COLO668 (cell line): ENCODE results near the gene LSM8.
"Not testable (repeated sequence)": the region's sequence is repeated elsewhere in the genome, so short reads cannot be mapped to it uniquely, and the experiment has no call there.

ENCODE experiments used
- DNase-seq: peaks from one replicate; lab custom pipeline; 2025; ENCODE audit not compliant: unreplicated experiment; lab: John Stamatoyannopoulos, UW

Gene LSM8

DNA sequence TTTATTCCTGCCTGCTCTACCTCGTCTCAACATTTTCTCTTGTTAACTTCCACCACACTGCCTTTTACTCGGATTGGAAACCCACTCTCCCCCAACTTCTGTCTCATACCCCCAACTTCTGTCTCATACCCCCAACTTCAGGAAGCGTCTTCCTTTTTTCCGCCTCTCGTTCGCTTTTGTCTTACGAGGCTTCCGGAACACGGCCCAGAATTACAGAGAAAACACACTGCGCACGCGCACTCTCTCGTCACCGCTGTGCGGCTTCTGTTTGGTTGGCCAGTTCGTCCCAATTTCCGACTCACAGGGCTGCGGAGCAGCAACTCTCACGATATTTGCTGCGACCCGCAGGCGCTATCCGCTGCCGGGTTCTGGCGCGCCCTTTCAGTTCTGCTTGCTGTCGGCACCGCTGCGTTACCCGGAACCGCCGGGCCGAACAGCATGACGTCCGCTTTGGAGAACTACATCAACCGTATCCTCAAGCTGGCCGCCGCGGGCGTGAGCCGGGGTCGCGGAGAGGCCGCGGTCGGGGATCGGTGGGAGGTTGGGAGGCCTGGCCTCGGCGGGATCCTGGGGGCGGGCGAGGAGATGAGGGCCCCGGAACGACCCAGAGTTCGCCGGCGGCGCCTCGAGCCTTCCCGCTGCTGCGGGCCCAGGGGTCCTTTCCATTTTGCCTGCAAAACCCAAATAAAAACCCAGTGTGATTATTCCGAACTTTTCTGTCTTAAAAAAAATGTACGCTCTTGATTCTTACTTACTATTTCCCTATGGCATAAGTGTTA, at the start of gene LSM8:
Gene LSM8 (plus strand): TSS at position 379 of the 779 bp plus-strand sequence. CDS start 60 bp downstream, at position 439.
- peak; percentile 96 for DNase-seq

DNA sequence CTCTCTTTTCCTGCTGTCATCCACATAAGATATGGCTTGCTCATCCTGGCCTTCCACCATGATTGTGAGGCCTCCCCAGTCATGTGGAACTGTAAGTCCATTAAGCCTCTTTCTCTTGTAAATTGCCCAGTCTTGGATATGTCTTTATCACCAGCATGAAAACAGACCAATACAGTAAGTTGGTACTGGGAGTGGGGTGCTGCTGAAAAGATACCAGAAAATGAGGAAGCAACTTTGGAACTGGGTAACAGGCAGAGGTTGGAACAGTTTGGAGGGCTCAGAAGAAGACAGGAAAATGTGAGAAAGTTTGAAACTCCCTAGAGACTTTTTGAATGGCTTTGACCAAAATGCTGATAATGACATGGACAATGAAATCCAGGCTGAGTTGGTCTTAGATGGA, 49.5 kb upstream of the LSM8 start:
- not testable (repeated sequence) for DNase-seq

DNA sequence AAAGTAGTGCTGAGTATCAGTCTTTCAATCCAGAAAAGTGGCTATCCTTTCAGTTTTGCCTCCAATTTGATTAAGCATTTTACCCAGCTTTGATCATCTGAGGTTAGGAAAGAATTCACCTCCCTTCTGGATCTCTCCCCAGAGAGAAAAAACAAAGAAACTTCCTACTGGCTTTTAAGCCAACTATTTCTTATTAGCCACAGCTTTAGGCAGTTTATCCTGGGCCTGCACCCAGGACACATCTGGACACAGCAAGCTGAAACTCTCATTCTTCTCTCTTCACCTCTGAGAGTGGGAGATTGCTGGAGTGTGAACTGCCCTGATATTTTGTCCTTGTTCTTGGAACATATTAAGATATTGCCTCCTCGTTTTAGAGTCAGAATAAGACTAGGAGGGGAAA, 43.5 kb upstream of the LSM8 start:
- DNase-seq: no peak

DNA sequence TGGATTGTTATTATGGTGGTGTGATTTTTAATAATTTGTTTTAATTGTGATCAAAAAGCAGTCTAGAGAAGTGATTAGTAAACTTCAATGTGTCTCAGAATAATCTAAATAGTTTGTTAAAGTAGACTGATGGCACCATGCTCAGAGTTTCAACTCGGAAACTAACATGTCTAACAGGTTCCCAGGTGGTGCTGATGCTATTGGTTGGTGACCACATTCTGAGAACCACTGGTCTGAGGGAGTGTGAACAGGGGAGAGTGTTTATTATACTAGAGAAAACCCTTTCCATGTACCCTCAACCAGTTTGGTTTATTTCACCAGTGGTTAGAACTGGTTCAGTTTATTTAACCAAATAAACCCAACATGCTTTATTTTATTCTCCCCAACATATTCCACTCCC, 42.0 kb upstream of the LSM8 start:
- DNase-seq: no peak

DNA sequence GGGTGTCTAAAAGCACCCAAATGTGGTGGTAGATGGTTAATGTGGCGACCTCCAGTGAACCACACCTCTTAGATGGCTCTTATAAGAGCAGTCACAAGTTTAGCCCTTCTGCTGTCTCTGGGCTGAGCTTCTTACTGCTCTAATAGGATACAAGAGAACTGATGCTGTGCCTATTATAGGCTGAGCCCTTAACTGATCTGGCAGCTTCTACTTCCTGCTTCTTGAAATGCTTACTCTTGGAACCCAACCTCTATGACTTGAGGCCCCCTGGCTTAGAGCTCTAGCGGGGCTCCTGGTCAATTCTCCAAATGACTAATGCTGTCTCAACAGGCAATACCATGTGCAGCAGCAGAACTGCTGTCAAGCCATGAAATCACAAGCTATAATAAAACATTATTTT, 35.0 kb upstream of the LSM8 start:
- no peak for DNase-seq

DNA sequence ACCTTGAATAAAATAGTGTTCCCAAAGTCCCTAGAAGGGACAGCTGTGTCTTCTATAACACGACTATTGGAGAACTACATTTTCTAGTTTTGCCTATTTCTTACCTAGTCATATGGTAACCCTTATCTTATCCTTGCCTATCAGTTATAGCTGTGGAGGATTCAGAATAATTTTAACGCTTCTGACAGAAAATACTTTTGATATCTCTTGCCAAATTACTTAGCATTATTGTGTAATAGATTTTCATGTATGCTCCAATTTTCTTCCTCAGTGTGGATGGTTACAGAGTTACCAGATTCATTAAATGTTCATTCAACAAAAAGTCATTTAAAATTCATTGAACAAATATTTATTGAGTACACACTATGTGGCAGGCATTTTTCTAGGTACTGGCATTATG, 34.6 kb upstream of the LSM8 start:
- no peak for DNase-seq

DNA sequence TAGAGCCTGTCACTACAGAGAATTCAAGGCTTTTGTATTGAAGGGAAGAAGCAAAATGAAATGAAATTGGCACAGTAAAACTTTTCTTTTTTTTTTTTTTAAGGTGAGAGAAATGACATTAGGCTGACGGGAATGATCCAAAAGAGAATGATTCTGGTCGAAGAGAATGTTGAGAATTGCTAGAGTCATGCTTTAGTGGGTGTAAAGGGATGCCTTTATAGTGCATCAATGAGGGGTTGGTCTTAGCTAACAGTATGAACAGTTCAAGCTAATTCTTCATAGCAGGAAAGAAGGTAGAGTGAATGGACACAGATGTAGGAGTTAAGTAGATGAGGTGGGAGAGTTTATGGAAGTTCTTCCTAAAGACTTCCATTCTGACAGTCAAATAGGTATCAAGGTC, 32.3 kb upstream of the LSM8 start:
- DNase-seq: no peak

DNA sequence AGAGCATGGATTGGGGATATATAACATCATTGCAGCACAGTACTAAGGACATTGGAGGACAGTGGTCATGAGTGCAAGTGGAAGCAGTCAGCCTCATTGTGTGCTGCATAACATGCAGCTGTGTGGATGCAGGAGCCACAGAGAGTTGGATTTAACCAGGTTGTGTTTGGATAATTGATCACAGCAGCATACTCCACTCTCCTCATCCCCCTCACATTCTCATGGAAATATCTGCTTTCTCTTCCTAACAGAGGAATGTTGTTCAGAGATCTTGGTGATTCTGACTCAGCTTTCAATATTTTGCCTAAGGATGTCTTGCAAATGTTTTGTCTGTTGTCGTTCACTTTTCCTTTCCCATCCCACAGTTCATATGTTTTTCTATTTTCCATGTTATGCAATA, 31.8 kb upstream of the LSM8 start:
- DNase-seq: no peak

DNA sequence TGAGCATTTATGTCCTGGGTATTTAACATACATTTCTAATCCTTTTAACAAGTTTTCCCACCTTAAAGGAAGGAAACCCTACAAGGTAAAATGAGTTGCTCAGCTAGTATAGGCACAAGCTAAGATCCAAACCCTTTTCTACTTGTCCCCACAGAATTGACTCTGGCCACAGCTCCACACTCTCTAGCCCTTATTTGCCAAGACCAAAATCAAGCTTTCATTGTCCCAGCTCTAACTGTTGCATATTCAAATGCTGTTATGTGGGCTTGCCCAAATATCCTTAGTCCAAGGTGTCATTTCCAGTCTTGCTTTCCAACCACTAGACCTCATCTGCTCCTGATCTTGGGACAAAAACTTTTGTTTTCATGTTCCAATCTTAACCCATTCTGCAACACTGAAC, 31.3 kb upstream of the LSM8 start:
- no peak for DNase-seq

DNA sequence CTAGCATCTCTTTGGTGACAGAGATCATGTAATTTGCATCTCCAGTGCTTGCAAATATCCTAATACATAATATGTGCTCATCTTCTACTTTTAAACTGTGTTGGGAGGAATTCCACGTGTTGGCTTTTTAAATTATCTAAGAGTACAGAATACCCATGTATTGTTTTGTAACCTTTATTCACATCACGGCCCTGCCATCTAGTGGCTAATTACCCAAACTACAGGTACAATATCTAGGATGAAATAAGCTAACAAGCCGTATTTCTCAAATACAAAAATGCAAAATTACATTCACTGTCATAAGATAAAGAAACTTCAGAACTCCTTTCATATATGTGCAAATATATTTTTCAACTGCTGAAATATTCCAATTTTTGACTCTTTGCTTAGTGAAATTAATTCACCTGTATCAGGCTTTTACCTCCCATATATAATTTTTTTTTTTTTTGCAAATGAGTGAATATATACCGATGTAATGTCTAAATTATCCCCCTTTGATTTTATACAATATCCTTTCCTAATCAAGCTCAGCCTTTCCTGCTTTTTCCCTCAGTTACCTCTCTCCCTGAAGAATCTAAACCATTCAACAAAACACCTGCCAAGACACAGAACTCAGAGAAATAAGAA, 30.3 kb upstream of the LSM8 start:
- DNase-seq: no peak

DNA sequence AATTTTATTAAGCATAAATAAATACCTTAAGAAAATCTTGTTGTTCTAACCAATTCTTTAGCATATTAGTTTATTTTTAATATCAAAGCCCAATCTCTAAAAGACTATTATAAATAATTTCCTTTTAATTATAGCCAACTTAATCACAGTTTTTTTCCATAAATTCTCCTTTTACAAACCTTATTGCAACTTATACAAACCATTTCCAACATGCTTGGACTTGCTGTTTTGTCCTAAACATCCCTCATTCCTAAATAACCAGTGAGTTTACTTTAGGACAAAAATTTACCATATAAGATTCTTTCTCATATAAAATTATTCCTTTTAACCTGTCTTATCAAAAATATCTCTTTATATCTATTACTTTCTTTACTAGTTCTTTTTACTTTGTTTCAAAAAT, 25.2 kb upstream of the LSM8 start:
- DNase-seq: no peak

DNA sequence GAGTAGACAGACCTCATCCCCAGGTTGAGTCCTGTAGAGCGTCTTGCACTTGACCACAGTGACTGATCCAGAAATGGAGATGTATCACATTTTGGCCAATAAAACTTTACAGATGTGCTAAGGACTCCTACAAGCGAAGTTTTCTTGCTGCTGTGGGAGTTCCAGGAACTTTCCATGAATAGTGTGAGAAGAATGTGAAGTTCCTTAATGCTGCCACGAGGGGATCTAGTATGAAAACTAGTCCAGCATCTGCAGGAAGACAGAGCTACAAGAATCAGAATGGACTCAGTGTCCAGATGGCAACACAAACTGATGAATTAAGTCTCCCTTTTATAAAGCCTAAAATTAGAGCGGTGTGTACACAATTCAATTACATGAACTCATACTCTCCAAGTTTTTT, 14.8 kb upstream of the LSM8 start:
- no peak for DNase-seq

DNA sequence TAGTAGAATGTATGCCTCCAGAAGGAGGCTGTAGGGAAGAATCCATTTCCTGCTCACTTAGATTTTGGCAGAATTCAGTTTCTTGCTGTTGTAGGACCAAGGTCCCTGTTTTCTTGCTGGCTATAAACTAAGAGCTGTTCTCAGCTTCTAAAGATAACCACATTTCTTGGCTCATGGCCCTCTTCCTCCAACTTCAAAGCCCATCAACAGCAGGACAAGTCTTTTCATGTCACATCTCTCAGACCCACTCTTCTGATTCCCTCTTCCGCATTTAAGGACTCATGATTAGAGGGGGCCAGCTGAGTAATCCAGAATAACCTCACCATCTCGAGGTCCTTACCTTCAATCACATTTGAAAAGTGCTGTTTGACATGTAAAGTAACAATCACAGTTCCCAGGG, 8.2 kb upstream of the LSM8 start:
- DNase-seq: no peak

DNA sequence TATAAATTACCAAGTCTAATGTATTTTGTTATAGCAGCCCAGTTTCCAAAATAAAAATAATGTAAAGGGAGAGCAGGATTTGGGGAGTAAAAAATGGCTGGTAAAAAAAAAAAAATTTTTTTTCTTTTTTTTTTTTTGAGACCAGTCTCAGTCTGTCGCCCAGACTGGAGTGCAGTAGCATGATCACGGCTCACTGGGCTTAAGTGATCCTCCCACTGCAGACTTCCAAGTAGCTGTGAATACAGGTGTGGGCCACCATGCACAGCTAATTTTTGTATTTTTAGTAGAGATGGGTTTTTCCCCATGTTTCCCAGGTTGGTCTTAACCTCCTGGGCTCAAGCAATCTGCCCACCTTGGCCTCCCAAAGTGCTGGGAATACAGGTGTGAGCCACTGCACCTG, 4.8 kb upstream of the LSM8 start:
- DNase-seq: no peak

DNA sequence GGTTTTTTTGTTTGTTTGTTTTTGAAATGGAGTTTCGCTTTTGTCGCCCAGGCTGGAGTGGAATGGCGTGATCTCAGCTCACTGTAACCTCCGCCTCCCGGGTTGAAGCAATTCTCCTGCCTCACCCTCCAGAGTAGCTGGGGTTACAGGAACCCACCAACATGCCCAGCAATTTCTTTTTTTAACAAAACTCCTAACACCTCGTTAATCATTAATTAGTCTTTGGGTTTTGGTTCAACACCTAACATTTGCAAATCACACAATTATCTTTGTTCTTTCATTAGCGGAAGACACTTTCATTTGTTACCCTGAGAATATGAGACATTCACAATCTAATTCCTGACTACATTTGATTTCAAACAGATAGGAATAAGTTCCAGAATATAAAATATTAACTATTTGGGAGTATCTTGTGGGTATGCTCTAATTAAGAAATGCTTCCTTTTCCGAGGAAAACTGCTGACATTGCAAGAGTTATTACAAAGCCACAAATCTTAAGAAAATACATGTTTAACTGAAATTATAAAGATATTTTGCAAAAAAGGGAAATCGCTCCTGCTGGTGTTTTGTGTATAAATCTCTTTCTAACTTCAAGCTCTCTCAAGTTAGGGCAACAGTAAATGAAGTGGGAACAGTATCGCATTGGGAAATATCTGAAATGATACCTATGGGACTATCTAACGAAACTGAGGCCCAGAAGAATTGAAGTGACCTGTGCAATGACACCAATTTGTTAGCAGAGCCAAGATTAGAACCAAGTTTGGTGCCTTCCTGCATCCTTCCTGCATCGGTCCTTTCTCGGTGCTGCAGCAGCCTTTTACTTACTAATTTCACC, 1.2 kb upstream of the LSM8 start:
- DNase-seq: no peak

DNA sequence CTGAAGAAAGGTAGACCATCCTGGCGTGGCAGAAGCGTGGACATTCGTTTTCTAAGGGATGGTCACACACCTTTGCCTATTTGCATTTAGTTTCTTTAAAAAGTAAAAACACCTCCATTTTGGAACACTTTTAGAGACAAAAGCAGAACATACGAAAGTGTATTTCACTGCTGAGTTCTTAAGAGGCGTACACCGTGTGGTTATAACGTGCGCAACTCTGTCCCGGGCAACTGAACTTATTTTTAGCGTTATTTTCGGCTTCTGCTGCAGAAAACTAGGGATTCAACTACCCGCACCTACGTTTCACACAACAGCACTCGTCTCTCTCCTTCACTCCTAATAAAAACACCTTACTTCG, 557 bp upstream of the LSM8 start:
- DNase-seq: no peak

DNA sequence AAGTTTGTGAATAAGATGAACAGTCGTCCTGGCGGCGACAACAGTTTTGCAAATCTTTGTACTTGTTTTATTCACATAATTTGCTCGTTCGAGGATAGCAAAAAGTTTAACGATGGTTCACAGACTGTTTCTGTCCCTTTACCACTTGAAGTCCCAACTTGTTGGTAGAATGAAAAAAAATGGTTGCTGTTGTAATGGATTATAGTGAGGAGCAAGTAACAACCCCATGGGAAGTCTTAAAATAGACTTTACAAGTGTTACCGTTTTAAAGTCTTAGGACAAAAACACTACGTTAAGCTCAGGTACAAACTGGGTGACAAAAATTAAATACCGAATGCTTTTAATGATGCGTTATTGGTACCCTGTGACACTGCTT, 589 bp downstream of the LSM8 start:
- no peak for DNase-seq

DNA sequence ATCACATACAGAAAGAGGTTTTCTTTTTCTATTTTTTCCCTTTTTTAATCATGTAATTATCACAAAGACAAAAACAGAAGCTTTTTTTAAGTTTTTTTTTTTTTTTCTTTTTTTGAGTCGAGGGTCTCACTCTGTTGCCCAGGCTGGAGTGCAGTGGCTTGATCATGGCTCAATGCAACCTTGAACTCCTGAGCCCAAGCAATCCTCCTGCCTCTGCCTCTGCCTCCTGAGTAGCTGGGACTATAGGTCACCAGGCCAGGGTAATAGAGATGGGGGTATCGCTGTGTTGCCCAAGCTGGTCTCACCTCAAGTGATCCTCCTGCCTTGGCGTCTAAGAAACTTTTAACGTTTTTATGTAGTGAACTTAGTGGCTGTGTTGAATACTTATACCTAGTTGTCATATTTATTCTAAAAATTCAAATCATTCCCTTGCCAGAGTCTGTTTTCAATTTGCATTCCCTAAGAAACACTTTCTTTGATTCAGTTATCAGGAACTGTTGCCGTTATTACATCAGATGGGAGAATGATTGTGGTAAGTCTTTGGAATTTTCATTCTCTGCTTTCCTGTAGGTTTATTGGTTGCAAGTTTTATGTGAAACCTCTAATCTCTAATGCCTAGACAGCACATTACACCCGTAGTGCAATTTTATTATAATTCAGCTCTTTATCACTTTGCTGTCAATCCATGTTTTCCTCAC, 1.3 kb downstream of the LSM8 start:
- DNase-seq: no peak

DNA sequence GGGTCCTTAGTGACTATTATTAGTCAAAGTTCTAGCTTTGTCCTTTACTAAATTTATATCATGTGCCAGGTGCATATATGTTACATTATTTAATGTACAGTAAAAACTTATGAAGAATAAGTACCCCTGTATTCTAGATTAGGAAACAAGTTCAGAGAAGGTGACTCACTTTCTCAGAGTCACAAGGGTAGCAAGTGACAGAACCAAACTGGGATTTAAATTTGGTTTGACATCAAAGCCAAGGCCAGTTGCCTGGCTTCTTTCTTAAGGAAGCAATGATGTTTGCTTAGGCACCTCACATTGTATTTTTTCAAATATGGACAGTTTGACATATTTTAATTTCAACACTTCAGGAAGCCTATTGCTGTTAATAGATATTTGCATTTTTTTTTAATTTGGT, 2.5 kb downstream of the LSM8 start:
- no peak for DNase-seq

DNA sequence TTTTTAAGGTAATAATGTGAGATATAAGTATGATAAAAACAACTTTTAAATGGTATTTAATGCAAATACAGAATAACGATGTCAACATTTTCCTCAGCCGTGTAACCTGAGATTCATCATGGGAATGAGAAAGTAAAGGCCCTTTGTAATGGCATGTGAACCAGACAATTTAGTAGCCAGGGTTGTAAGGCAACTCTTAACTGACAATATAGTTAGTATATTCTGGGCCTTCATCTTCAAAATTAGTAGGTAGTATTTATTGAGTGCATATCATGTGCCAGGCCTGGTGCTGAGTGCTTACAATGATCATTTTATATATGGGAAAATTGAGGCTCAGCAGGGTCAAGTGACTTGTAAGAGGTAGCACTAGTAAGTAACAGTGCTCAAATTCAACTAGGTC, 10.6 kb downstream of the LSM8 start:
- DNase-seq: no peak

DNA sequence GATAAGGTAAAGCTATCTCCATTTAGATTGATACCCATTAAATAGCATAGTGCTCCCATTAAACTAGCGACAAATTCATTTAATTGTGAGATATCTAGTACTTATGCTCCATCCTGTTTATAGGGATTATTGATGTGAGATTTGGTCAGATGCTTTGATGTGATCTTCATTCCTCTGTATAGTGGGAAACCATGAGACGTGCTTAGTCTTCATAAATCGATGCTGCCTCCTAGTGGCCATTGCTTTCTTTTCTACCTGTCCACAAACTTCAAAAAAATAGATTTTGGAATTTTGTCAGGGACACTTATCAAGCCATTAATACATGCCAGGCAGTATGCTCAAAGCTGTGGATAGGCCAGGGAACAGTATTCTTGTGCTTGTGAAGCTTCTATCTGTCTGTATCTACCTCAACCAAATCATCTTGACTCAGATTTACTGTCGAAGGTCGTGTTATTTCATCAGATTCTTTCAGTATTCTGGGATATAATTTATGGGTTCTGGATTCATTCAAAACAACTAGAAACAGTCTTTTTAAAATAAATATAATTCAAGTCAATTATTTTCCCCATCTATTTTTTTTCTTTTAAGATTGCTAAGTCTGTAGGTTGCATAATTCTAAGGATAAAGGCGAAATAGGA, 12.0 kb downstream of the LSM8 start:
- DNase-seq: peak; percentile 61
